NCI-H2196 treated with DMSO at 0.1 percent for 48 hours (cell line): ENCODE measurements around the gene ANO10.
"Not testable (repeated sequence)": the region's sequence is repeated elsewhere in the genome, so short reads cannot be mapped to it uniquely, and the experiment has no call there.

Experiments
- DNase-seq: peaks from one replicate; lab custom pipeline; 2025; ENCODE audit not compliant: unreplicated experiment; lab: John Stamatoyannopoulos, UW

Gene ANO10

GRCh38 chr3:43484926-43485488 is 136.8 kb downstream of the ANO10 start:
- DNase-seq = no peak

GRCh38 chr3:43481375-43481774 is 140.4 kb downstream of the ANO10 start:
- no peak for DNase-seq

- DNase-seq = not testable (repeated sequence)
Observed at GRCh38 chr3:43478839-43479238, 143.0 kb downstream of the ANO10 start.

- no peak for DNase-seq
Observed at GRCh38 chr3:43478118-43478785, 143.6 kb downstream of the ANO10 start.

- no peak for DNase-seq
Observed at GRCh38 chr3:43477600-43477999, 144.2 kb downstream of the ANO10 start.

- DNase-seq = no peak
Observed at GRCh38 chr3:43473737-43474136, 148.1 kb downstream of the ANO10 start.

GRCh38 chr3:43473244-43473643 is 148.6 kb downstream of the ANO10 start:
- DNase-seq = no peak

GRCh38 chr3:43468133-43468532 is 153.7 kb downstream of the ANO10 start:
- DNase-seq = no peak

- no peak for DNase-seq
Observed at GRCh38 chr3:43465109-43465508, 156.7 kb downstream of the ANO10 start.

- DNase-seq = not testable (repeated sequence)
Observed at GRCh38 chr3:43462566-43462965, 159.2 kb downstream of the ANO10 start.

GRCh38 chr3:43461345-43461744 is 160.5 kb downstream of the ANO10 start:
- no peak for DNase-seq

- not testable (repeated sequence) for DNase-seq
Observed at GRCh38 chr3:43457038-43457437, 164.8 kb downstream of the ANO10 start.

GRCh38 chr3:43455233-43455632 is 166.6 kb downstream of the ANO10 start:
- DNase-seq = no peak

- DNase-seq = no peak
Observed at GRCh38 chr3:43453981-43454380, 167.8 kb downstream of the ANO10 start.

- DNase-seq = no peak
Observed at GRCh38 chr3:43451670-43452254, 170.0 kb downstream of the ANO10 start.

- DNase-seq = no peak
Observed at GRCh38 chr3:43448098-43448497, 173.7 kb downstream of the ANO10 start.

GRCh38 chr3:43445820-43446219 is 176.0 kb downstream of the ANO10 start:
- DNase-seq = no peak

- no peak for DNase-seq
Observed at GRCh38 chr3:43442872-43443395, 178.9 kb downstream of the ANO10 start.

- no peak for DNase-seq
Observed at GRCh38 chr3:43436507-43437140, 185.2 kb downstream of the ANO10 start.

- DNase-seq = no peak
Observed at GRCh38 chr3:43435706-43436105, 186.1 kb downstream of the ANO10 start.

- DNase-seq = no peak
Observed at GRCh38 chr3:43434431-43434830, 187.4 kb downstream of the ANO10 start.

GRCh38 chr3:43432462-43432861 is 189.3 kb downstream of the ANO10 start:
- DNase-seq = no peak
